Activated naive CD4-positive, alpha-beta T cell treated with anti-CD3 and anti-CD28 coated beads, Interleukin-2, amount 10 ng/mL, durations not matched to agents 5 hours and 36 hours (primary cell): ENCODE measurements around the gene PPM1H. TPM values are rescaled to one million over a fixed set of nuclear protein-coding genes. Genes with fewer than 3 reads are reported as not detected.

ENCODE experiments used
- microRNA-seq: library from miRNA; unstranded; fragments of <30 nt; microRNA quantifications from one replicate; pipeline ENCODE4 v1.2.0, GENCODE V29; 2022; ENCODE audit warnings: borderline microRNAs expressed, borderline replicate concordance
- total RNA-seq, 2 experiments: library from RNA; stranded (reverse); gene quantifications; one replicate each; pipeline ENCODE4 v1.2.3, GENCODE V29; 2021

PPM1H gene, protein sequence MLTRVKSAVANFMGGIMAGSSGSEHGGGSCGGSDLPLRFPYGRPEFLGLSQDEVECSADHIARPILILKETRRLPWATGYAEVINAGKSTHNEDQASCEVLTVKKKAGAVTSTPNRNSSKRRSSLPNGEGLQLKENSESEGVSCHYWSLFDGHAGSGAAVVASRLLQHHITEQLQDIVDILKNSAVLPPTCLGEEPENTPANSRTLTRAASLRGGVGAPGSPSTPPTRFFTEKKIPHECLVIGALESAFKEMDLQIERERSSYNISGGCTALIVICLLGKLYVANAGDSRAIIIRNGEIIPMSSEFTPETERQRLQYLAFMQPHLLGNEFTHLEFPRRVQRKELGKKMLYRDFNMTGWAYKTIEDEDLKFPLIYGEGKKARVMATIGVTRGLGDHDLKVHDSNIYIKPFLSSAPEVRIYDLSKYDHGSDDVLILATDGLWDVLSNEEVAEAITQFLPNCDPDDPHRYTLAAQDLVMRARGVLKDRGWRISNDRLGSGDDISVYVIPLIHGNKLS
- not detected for total RNA-seq

GRCh38 chr12:62934799-62935674 lies at the start of gene PPM1H:
Gene PPM1H, minus strand, starts transcription at chr12:62935150. Its CDS starts 414 bp downstream, at chr12:62934736.

Small RNA genes lying within 50 kb of the gene (microRNA-seq; reads per million reads assigned to microRNA genes)
- 104,845 reads per million, percentile 99 among the genes with 10 or more reads in this experiment for gene MIRLET7I

Other genes with a start within 250 kb of the PPM1H start
- not detected for gene AVPR1A, start 216.1 kb upstream of the PPM1H start, total RNA-seq